Middle frontal gyrus (tissue), 1 donor: ENCODE results near the gene RNF149.

Experiments used
- DNase-seq: peaks from one replicate; pipeline ENCODE4 v3.0.0-alpha.2; 2015; ENCODE audit warnings: low spot score; ENCODE audit errors: extremely low spot score

Gene RNF149

DNA sequence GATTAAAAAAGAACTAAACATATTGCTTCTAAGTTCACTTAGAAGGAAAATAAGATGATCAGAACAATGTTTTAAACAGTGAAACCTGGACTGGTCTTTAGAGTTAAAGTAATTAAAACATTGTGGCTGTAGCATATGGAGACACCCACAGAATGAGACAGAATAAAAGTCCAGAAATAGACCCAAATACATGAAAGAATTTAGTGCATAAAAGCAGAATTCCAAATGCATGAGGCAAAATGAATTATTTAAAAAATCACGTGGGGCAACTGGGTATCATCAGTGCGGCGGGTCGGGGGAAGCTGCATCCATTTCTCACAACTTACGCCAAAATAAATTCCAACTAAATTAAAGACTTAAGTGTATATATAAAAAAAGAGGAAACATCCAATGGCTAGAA is 12.1 kb downstream of the RNF149 start:
- DNase-seq: no peak

DNA sequence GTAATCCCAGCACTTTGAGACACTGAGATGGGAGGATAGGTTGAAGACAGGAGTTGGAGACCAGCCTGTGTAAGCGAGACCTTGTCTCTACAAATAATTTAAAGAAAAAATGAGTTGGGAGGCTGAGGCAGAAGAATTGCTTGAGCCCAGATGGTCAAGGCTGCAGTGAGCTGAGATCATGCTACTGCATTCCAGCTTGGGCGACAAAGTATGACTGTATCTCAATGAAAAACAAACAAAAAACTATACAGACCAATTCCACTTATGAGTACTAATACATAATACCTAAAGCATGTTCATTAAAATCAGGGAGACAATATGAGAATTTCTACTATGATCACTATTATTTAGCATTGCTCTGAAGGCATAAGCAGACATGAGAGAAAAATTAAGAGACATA is 12.6 kb downstream of the RNF149 start:
- DNase-seq: no peak

DNA sequence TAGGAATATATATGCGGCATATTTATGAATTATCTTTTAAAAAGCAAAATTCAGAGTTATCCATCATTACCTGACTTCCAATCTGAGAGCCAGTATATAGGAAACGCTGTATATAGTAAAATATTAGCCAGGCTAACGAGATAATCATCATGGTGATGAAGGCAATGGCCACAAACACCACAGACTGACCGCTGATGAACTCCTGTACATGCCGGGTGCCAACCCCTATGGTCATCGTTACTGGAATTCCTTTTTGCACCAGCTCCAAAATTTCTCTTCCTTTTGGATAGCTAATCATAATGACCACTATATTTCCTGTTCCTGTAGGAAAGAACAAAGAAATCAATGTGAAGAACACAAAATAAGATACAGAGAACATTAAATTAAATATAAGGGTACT is 13.6 kb downstream of the RNF149 start:
- no peak for DNase-seq

DNA sequence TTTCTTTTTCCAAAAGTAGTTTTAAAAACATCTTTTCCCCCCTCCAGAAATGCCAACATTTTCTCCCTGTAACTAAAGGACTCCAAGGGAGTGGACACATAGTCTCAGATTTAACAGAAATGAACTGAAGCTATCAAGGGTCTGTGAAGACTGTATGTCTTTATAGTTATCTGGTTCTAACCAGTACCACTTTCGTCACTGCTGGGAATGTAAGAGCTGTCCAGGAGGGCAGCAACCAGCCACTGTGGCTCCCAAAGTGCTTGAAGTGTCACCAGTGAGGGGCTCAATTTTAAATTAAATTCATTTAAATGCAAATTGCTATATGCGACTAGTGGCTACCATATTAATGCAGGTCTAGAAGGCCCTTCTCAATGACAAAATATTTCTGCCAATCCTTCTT is 15.0 kb downstream of the RNF149 start:
- DNase-seq: no peak

DNA sequence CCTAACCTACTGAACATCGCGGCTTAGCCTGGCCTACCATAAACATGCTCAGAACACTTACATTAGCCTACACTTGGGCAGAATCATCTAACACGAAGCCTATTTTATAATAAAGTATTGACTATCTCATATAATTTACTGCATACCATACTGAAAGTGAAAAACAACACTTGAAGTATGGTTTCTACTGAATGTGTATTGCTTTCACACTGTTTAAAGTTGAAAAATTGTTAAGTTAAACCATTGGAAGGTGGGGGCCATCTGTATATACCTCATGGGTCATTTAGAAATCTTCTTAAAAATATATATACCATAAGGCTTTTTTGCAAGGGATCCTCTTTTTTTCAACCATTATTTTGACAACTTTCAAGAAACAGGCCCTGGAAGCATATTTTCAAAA is 16.5 kb downstream of the RNF149 start:
- no peak for DNase-seq

DNA sequence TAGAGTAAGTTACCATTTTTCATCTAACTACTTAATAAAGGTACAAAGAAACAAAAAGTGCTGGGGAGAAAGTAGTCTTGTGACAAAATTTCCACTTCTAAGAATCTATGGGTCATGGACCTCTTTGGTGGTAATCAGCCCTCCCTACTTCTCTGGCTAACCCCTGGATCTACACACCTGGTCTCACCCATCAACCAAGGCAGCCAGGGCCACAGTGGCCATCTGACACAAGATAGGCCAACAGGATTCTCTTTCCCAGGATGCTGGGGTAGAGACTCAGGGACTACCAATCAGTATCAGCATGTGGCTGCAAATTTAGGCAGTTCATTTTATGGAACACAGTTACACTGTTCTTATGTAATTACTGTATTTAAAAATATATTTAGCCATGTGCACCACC is 17.8 kb downstream of the RNF149 start:
- no peak for DNase-seq

DNA sequence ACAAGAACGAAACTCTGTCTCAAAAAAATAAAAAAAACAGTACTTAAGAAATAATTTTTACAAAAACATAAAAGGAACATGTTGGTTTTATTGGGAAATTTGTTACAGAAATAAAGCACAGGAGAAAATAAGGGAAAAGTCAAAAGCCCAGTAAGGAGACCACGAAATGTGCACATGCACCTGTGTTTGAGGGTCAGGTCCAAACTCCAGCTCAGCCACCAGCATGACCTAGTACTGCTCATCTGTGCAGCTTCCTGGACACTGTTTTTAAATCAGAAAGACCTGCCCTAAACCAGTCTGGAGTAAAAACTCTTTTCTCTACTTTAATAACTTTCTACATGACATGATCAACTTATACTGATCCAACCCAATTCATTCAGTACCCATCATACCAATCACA is 21.2 kb downstream of the RNF149 start:
- DNase-seq: no peak

DNA sequence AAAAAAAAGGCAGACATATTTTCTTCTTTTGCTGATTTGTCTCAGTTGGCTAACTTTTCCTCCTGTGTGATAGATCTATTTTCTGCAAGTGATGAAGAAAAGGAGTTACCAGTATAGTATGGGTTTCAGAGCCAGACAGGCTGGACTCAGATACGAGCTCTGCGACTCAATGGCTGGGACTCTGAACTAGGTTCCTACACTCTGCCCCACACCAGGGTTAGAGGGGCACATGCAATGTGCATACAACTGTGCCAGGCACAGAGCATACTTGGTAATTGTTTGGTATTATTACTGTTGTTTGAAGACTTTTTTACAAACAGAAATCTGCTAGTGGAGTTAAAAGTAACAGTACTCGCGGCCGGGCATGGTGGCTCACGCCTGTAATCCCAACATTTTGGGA is 21.8 kb downstream of the RNF149 start:
- no peak for DNase-seq

DNA sequence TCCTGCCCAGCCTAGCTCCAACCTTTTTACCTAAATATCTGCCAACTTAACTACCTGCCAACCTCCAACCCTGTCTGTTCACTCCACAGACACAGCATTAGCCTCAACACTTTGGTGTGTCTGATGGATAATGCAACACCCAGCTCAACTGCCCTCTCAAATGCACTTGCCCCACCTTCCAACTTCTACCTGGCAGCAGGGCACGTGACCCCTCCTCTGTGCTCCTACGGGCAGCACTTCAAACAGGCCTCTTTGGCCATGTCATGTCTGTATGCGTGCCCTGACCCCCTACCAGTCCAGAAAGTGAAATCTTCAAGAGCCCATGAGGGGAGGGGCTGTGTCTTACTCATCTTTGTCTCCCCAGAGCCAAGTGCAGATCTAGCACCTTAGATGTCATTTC is 25.5 kb downstream of the RNF149 start:
- no peak for DNase-seq

DNA sequence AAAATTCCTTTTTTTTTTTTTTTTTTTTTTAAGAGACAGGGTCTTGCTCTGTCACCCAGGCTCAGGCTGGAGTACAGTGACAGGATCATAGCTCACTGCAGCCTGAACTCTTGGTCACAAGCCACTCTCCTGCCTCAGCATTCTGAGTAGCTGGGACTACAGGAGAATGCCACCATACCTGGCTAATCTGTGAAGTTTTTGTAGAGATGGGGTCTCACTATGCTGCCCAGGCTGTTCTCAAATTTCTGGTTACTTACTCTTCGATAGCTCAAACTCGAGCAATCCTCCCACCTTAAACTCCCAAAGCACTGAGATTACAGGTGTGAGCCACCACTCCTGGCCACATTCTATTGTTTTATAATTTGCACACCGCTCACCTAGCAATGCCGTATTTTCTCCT is 27.0 kb downstream of the RNF149 start:
- DNase-seq: no peak

DNA sequence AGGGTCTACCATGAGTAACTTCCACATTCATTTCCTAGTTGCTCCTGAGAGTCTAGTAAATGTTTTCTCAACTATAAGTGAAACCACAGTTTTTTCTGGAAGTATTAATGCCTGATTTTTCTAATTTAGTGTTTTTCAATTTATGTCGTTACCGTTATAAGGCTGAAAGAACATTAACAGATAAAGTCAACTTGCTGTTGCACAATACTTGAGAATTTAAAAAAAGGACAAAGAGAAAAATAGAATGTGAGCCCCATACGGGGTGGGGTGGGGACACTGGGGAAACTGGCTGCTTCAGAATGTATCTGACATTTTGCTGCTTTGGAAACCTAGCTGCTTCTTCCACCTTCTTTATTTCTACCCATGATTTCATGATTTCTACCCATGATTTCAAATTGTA is 29.6 kb downstream of the RNF149 start:
- no peak for DNase-seq

DNA sequence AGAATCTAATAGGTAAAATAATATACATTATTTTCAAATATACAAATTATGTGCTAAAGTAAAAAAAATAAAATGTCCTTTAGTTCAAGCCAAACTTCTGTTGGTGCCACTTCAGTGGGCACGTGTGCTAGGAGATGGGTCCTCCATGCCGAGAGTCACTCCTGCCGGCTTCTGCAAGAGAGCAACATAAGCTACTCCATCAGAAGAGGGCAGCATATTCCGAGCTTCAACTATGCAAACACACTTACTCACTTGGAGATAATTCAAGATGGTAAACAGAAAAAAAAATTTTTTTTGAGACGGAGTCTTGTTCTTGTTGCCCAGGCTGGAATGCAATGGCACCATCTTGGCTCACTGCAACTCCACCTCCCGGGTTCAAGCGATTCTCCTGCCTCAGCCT is 31.4 kb downstream of the RNF149 start:
- no peak for DNase-seq

DNA sequence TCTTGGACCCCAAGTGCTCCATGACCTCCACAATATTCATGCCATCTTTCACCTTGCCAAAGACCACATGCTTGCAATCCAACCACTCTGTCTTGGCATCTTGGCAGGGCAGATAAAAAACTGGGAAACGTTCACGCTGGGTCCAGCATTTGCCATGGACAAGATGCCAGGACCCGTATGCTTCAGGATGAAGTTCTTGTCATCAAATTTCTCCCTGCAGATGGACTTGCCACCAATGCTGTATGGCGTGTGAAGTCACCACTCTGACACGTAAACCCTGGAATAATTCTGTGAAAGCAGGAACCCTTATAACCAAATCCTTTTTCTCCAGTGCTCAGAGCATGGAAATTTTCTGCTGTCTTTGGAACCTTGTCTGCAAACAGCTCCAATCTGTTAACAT is 34.4 kb downstream of the RNF149 start:
- no peak for DNase-seq

DNA sequence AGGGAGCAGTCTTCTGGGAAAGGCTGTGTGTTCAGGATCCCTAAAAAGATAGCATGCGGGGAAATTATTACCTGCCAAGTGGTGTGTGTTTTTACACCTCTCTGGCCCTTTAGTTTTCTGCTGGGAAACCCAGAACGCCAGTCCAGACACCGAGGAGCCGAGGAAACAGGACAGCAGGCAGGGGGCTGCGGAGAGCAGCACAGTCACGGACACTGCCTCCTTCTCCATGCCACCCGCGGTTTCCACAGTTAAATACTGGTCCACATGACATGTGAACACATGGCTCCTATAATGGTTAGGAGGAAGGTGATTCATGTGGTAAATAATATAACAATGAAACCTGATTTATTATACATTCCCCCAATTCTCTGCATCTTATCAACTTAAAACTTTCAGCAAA is 35.4 kb downstream of the RNF149 start:
- no peak for DNase-seq

DNA sequence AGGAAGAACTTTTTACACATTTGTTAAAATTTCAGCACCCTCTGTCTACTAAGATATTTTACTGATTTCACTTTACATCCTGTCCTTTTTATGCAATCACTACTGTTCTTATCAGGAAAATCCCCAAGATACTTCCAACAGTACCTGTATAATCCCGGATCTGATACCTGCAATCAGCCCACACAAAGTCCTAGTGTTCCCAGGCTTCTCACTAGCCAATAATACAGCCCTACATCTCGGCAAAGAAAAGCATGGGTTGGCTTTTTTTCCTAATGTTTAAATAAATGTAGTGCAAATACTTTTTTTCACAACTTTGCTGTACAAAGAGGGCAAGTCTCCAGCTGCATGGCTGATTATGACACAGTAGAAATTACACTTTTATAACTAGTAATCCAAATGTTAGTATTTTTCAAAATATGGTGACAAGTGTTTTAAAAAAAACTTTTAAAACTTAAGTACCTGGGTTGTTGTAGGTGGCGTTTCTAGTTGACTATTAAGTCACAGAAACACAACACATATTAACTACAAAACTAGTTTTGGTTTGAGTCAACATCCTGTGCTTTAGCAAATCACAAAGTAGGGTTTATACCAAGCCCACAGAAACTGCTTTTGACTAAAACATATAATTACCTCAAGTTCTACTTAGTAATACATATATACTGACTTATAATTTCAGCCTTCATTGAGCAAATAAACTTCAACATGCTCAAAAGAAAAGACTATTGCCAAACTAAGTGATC is 36.3 kb downstream of the RNF149 start:
- DNase-seq: no peak

DNA sequence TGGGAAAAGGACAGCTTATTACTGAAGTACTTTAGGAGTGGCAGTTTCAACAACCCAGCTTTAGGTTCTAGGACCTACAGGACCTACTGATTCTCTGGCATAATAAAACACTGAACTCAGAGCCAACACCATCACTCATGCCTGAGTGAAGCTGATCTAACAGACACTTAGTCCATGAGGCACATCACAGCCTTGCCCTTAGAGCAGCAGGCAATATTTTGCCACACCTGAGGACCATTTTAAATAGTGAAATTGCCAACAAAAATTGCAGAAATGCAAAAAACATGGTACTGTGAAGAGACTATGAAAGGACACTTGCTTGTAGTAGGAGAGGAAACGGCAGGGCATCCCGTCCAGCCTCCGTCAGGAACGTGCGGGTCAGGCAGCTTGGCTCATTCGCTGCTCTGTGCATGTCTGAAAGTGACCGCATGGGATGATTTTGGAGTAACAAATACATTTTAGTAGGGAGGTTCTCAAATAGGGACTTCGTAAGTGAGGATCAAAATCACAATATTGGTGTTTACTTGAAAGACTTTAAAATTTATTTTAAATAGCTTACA is 37.7 kb downstream of the RNF149 start:
- DNase-seq: no peak

DNA sequence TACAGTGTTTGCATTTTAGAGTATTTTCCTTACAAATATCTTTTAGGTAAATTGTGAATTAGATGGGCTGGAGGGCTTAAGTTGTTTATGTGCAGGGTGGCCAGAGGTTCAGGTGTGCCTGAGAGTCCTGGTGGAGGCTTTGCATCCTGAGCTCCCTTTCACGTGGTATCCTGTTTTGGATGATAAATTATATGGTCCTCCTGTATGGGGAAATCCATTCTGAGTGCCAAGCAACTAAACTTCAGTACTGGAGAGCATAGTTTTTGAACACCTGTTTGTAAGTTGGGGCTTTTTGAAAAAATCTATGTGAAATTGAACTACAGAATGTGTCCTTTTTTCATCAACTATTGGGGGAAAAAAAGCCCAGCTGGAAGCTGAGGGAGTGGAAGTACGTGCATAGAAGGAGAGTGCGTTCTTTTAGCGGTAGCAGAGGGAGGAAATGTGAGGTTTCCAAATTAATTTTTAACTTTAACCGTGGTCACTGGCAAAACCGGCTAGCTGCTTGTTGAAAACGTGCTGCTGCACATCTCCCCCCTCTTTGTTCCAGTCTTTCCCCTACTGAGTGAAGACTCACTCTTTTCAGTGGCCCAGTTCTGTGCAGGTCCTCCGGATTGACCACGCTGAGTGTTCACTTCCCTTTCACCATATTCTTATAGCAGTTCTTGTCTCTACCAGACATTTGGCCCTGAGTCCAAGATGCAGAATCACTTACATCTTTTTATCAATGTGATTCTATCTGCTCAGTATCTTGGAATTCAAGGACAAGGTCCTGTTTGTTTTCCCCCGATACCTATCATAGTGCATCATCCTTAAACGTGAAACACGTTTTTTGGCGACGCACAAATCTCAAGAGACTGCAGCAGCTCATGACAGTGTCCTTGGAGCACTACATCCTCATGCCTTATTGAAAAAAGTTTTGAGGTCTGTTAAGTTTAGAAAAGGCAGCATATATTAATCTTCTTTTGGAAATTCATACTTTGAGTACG is 40.5 kb downstream of the RNF149 start:
- no peak for DNase-seq

DNA sequence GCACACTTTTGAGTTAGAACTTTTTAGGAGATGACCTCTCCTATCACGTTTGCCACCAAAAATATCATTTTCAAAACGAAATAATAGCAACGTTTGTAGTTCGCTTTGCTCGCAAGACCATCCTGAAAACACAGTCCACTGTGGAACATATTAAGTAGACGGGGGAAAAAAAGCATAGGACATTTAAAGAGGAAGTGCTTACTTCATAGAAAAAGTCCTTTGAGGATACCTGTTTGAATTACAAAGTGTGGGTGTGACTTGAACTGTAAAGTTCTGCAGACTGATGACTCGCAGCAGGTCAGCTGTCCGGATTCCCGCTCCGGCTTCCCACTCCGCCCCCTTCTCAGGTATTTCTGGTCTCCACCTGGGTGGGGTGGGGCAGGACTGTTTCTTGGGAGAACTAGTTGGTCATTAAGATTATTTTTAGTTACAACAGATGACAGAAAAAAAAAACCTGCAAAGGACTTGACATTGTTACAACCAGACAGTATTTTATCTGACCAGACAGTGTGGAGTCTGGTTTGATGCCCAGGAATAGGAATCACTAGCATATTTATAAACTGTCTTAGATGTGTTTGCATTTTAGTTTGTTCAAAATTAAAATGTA is 42.5 kb downstream of the RNF149 start:
- no peak for DNase-seq

DNA sequence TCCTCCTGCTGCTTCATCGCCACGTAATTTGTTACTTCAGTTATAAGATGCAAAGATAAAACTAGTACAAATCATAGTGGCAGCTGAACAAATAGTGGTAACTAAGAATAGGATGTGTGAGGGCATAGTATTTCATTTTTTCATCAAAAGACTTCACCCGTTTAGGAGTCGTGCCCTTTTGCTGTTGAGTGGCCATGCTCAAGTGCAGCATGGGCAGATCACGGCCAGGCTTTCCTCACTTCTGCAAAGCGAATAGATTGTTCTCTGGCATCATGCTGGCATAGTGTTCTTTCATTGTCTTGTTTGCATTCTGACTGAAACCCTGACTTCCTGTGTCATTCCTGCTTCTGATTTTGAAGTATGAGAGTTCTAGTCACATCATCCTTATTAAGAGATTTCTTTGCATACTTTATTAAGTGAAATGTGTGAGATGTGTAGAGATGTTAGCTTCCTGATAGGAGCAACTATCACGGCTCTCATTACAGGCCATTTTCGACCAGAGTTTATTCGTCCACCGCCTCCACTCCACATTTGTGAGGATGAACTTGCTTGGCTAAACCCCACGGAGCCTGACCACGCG is 44.1 kb downstream of the RNF149 start:
- DNase-seq: no peak

DNA sequence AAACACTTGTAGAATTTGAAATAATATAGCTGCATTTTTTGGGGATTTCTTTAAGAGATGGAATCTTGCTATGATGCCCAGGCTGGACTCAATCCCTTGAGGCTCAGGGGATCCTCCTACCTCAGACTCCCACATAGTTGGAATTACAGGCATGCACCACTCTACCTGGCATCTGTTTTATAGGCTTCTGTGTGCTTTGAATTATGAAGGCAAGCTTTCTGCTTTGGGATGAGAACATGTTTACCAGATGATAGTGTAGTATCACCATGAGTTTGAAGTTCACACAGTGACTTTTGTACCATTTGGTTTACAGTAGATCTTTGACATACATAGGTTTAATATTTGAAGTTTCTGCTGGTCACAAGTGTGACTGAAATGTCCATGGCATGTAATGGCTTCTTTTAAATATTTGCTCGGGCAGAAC is 45.1 kb downstream of the RNF149 start:
- DNase-seq: no peak

DNA sequence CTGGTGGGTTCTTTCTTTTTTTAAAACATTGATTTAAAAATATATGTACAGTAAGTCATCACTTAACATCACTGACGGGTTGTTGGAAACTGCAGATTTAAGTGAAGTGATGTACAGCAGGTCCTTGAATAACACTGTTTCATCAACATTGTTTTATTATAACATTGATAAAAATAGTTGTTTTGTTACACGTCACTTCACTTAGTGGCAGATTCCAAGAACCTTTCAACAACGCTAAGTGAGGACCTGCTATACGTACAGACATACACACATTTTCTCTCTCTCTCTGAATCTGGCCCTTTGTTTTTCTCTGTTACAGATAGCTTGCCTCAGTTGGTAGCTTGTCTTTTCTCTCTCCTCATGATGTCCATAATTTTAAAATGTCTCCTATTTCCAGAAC is 46.4 kb downstream of the RNF149 start:
- DNase-seq: no peak

DNA sequence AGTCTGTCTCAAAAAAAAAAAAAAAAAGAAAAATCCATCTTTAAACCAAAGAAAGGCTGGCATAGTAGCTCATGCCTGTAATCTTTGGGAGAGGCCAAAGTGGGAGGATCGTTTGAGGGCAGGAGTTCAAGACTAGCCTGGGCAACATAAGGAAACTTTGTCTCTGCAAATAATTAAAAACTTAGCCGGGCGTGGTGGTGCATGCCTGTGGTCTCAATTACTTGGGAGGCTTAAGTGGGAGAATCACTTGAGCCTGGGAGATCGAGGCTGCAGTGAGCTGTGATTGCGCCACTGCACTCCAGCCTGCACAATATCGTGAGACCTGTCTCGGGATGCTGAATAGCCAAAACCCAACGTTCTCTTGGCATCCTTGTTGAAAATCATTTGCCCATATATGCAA is 49.7 kb downstream of the RNF149 start:
- DNase-seq: no peak
